ENCODE data around the gene DOCK2. TPM values are rescaled to one million over a fixed set of nuclear protein-coding genes. Genes with fewer than 3 reads are reported as not detected.
"Not testable (repeated sequence)": the region's sequence is repeated elsewhere in the genome, so short reads cannot be mapped to it uniquely, and the experiment has no call there.

The DOCK2 gene
- total RNA-seq, 1 experiment from 2014 or later = 13.3 TPM

DNA sequence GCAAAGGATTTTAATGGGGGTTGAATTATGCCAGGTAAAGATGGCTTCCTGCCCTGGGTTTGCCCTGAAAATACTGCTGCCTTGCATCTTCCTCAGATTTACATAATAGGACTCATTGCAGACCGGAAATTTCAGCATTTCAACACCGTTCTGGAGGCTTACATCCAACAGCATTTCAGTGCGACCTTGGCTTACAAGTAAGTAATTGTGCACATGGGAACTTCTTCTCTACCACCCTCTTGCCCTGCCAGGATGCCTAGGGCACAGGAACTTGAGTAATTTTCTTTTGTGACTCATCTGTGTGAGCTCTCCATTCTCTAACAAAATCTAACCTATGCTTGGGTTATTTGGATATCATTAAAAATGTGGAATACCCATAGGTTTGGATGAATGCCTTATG, 80.2 kb downstream of the DOCK2 start:
- peak; percentile 77 for DNase-seq (ENCODE audit: low read depth)

- DNase-seq (ENCODE audit: low read depth) = no peak
These were observed 82.6 kb downstream of the DOCK2 start for GRCh38 chr5:169719360-169720314.

GRCh38 chr5:169721771-169722170, 84.7 kb downstream of the DOCK2 start:
- DNase-seq (ENCODE audit: low read depth) = no peak

- DNase-seq (ENCODE audit: low read depth) = no peak
These were observed 86.2 kb downstream of the DOCK2 start for GRCh38 chr5:169723103-169723831.

DNA sequence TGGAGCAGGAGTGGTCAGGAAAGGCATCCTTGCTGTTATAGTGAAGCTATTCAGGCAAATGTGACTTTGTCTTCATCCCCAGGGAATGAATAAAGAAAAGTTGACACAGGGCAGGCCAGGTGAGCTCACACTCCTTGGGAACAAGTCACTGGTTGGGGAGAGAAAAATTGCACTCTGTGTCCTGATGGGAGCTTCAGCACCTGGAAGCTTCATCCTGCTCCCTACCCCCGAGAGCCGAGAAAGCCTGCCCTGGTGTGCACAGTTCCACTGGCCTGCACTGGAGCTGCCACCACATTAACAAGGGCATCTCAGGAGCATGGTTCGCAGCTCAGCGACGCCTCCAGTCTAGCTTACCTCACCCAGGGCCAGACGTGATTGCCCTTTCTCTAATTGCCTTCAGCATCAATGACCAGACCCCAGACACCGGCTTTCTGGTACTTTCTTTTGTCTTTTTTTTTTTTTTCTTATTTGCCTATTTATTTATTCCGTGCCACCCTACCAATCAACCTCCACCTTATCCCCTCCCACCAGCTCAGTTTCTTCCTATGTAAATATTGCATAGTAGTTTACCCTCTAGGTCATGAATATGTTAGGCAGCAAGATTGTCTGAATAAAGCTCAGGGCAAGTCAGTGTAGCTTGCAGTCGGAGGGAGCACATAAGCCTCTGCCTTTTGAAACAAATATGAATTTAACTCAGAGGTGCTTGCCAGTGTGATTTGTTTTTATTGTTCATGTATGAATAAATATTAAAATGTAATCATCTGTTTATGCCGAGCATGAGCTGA, 87.4 kb downstream of the DOCK2 start:
- no peak for DNase-seq (ENCODE audit: low read depth)

GRCh38 chr5:169725665-169726064, 88.6 kb downstream of the DOCK2 start:
- not testable (repeated sequence) for DNase-seq (ENCODE audit: low read depth)

DNA sequence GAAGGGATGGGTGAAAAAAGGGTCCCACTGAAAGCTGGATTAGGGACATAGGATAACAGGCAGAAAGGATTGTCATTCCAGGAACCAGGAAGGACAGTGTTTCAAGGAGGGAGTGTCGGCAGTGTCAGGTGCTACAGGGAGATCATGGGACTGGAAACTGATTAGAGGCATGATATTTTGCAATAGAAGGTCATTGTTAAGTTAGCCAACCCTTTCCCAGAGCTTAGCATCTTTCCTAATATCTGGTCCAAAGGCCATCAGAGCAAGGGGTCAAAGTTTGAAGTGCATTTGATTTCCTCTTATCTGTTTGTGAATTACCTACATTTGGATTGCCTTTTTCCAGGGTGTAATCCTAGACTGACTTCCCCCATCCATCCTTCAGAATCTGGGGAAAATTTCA, 91.3 kb downstream of the DOCK2 start:
- DNase-seq (ENCODE audit: low read depth) = no peak

GRCh38 chr5:169731221-169731620, 94.1 kb downstream of the DOCK2 start:
- no peak for DNase-seq (ENCODE audit: low read depth)

DNA sequence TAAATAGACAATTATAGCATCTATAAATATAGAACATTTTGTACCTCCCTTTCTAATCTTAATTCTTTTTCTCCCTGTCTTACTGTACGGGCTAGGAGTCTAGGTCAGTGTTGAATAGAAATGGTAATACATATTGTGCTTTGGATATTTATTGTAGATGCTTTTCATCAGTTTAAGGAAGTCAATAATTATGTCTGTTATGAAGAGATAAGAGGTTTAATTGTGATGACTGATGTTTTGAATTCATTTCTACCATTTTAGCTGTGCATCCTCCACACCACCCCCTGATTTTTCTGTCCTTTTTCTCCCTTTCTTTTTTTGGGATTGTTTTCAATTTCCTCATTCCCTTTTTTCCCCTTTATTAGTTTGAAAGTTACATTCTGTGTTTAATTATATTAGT, 95.8 kb downstream of the DOCK2 start:
- DNase-seq (ENCODE audit: low read depth) = no peak

- no peak for DNase-seq (ENCODE audit: low read depth)
These were observed 98.8 kb downstream of the DOCK2 start for GRCh38 chr5:169735913-169736312.

DNA sequence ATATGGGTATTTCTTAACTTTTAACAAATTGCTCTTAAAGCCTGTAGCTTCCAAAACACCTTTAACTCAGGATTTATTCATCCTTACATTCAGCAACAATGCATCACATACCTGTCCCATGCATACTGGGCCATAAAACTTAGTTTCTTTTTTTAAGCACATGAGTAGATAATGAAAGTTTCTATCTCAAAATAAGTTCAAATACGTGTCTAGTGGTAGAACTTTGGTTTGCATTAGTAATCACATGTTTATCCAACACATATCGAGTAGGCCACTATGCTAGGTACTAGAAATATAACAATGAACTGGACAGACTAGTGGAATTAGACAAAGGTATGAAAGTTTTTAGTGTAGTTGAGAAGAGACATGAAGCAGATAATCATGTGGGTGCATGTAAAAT, 99.6 kb downstream of the DOCK2 start:
- no peak for DNase-seq (ENCODE audit: low read depth)

DNA sequence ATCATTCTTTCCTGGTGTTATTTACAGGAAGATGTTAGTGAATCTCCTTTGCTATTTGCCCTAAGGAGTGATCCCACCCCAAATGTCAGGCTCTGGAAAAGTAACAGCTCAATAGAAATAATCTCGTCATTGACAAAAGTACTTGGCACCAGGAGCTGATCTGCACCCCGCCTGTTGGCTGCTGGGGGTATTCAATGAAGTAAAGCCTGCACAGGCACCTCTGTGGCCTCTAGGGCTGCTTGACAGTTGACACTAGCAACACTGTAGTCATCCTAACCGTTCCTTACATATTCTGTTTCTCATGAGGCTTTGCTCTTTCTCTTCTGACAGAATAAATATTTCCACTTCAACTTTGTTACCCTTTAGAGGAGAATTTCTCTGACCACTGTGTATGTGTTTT, 103.4 kb downstream of the DOCK2 start:
- DNase-seq (ENCODE audit: low read depth) = no peak

DNA sequence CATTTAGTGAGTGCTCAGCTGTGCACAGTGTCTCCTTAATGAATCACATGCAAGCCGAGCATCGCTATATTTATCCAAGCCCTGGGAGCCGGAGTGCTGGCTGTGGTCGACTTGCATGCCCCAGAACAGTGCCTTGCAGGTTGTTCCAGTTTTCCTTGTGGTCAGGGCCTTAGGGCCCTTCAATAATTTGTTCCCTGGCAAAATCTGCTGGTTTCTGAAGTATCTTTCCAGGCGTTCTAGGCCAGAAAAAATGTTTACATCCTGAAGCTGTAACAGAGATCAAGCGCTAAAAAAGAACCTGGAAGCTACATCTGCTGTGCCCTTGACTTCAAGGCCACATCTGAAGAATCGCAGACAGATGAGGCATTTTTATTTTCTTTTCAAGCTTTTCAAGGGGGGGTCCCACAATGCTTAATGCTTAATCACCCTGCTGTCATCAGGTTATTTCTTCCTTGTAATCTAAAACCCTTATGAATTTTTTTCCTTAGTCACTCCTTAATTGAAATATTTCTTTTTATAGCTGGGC, 105.8 kb downstream of the DOCK2 start:
- DNase-seq (ENCODE audit: low read depth) = peak; percentile 79

- no peak for DNase-seq (ENCODE audit: low read depth)
These were observed 107.3 kb downstream of the DOCK2 start for GRCh38 chr5:169744336-169744735.

GRCh38 chr5:169745441-169746146, 108.5 kb downstream of the DOCK2 start:
- peak; percentile 89 for DNase-seq (ENCODE audit: low read depth)

DNA sequence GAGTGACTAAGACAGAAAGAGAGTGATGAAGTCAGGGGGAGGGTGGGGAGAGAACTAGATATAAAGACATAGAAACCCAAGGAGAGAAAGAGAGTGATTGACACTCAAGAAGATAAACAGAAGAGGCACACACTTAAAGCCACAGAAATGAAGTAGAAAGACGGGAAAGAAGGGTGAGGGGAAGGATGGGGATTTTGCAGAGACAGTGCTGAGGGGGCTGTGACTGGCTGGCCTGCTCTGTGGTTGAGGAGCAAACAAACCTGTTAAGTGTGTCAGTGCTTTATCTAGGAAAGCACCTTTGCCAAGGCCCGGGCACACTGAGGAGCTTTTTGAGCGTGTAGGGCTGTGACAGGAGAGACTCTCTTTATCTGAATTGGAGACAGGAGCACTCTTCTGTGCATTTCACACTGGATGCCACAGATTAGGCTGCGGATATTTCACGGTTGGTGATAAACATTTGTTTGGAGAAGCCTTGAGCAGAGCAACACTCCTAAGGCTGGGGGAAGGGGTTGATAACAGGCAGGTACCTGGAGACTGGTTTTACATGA, 109.1 kb downstream of the DOCK2 start:
- peak; percentile 29 for DNase-seq (ENCODE audit: low read depth)

- DNase-seq (ENCODE audit: low read depth) = no peak
These were observed 111.1 kb downstream of the DOCK2 start for GRCh38 chr5:169748174-169748573.

- DNase-seq (ENCODE audit: low read depth) = no peak
These were observed 112.2 kb downstream of the DOCK2 start for GRCh38 chr5:169749295-169749694.

- no peak for DNase-seq (ENCODE audit: low read depth)
These were observed 114.4 kb downstream of the DOCK2 start for GRCh38 chr5:169751490-169751889.

GRCh38 chr5:169752566-169752965, 115.5 kb downstream of the DOCK2 start:
- DNase-seq (ENCODE audit: low read depth) = peak; percentile 21

DNA sequence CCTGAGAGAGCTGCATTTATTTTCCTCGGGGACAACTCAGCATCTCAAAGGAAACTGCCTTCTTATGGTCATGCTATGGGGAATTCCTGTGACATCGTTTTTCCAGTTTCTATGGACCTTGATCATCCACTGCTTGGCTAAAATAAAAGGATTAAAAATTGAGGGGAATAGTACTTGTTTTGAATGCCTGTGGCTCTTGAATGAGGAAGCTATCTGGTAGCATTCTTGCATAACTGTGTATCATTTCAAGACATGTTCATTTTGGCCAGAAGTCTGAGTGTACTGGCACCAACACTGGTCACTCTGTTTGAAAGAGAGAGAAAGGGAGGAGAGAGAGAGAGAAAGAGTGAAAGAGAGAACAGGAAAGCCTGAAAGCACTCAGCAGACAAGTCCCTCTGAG, 116.7 kb downstream of the DOCK2 start:
- DNase-seq (ENCODE audit: low read depth) = no peak

All from Daoy (cell line).